Keratinocyte (primary cell): Measurements from ENCODE around the gene KIF24. TPM values are rescaled to one million over a fixed set of nuclear protein-coding genes. Genes with fewer than 3 reads are reported as not detected.

ENCODE experiments used
- DNase-seq: peaks from one replicate; pipeline ENCODE4 v3.0.0-alpha.2; 2011; ENCODE audit warnings: low read depth, missing footprints, low spot score
- FAIRE-seq: peaks from 2 replicates; lab custom pipeline; 2011; peaks lifted over from hg19 to GRCh38; lab: Jason Lieb, UNC
- H2AFZ ChIP-seq: 2 replicates; pipeline ENCODE4 v1.6.0; 2012; ENCODE audit warnings: low read length, control low read depth, inconsistent platforms; ENCODE audit not compliant: control insufficient read depth
- H3K27ac ChIP-seq: 2 replicates; pipeline ENCODE4 v1.5.1; 2011; ENCODE audit warnings: low read length; ENCODE audit not compliant: control insufficient read depth, insufficient read depth
- H3K27me3 ChIP-seq: 3 replicates; pipeline ENCODE4 v1.6.0; 2011; ENCODE audit warnings: low read length; ENCODE audit not compliant: control insufficient read depth, insufficient read depth; ENCODE audit errors: extremely low read depth
- H3K36me3 ChIP-seq, 2 experiments: 2 replicates in 1 of 2; 3 replicates in 1 of 2; pipeline ENCODE4 v1.5.1; 2011; ENCODE audit warnings: low read length in 2 of 2, mild to moderate bottlenecking in 1 of 2; ENCODE audit not compliant: control insufficient read depth in 2 of 2, insufficient read depth in 2 of 2; ENCODE audit errors: extremely low read depth in 1 of 2
- H3K4me1 ChIP-seq: 3 replicates; pipeline ENCODE4 v1.5.1; 2011; ENCODE audit warnings: low read length; ENCODE audit not compliant: control insufficient read depth, insufficient read depth; ENCODE audit errors: extremely low read depth
- H3K4me2 ChIP-seq: 3 replicates; pipeline ENCODE4 v1.6.0; 2011; ENCODE audit warnings: low read depth, low read length; ENCODE audit not compliant: control insufficient read depth, insufficient read depth; ENCODE audit errors: extremely low read depth
- H3K4me3 ChIP-seq, 3 experiments: fragments of 200-600 bp in 1 of 3; sonication (generic) in 1 of 3; 2 replicates in 2 of 3; 3 replicates in 1 of 3; pipeline ENCODE4 v1.5.1; 2011 to 2016; ENCODE audit warnings: low read length in 3 of 3, mild to moderate bottlenecking in 3 of 3, control low read depth in 2 of 3, inconsistent platforms in 1 of 3, low read depth in 1 of 3, mixed read lengths in 1 of 3, mixed run types in 1 of 3, moderate library complexity in 1 of 3; ENCODE audit not compliant: control insufficient read depth in 2 of 3, insufficient read depth in 2 of 3; ENCODE audit errors: extremely low read depth in 1 of 3
- H3K79me2 ChIP-seq: 2 replicates; pipeline ENCODE4 v1.6.0; 2012; ENCODE audit warnings: low read length; ENCODE audit not compliant: control insufficient read depth, insufficient read depth
- H3K9ac ChIP-seq: 3 replicates; pipeline ENCODE4 v1.6.0; 2011; ENCODE audit warnings: low read length; ENCODE audit not compliant: control insufficient read depth, insufficient read depth; ENCODE audit errors: extremely low read depth
- H3K9me1 ChIP-seq: 3 replicates; pipeline ENCODE4 v1.6.0; 2011; ENCODE audit warnings: low read length; ENCODE audit not compliant: control insufficient read depth, insufficient read depth; ENCODE audit errors: extremely low read depth
- H3K9me3 ChIP-seq: 2 replicates; pipeline ENCODE4 v1.5.1; 2012; ENCODE audit warnings: low read depth, low read length; ENCODE audit not compliant: control insufficient read depth
- H4K20me1 ChIP-seq: 3 replicates; pipeline ENCODE4 v1.6.0; 2011; ENCODE audit warnings: low read length; ENCODE audit not compliant: control insufficient read depth, insufficient read depth; ENCODE audit errors: extremely low read depth
- EZH2 ChIP-seq: IDR thresholded peaks from one replicate; pipeline ENCODE4 v1.6.1; 2012; ENCODE audit warnings: inconsistent platforms, mild to moderate bottlenecking, low read length, moderate library complexity
- dilution Hi-C: fragments of 300-500 bp; cut with MboI; formaldehyde crosslinking; loops from one replicate; pipeline ENCODE4 v1.7.0; 2020; ENCODE audit warnings: low sequenced_read_pairs; ENCODE audit not compliant: extremely low pct_ligation_motif_present
- polyA plus RNA-seq, 5 experiments: library from polyadenylated mRNA; depleted of rRNA in 3 of 5; stranded (reverse) in 3 of 5; stranded (forward) in 1 of 5; unstranded in 1 of 5; fragments of >200 nt; gene quantifications; 1 replicate in 1 of 5; 2 replicates in 3 of 5; 3 replicates in 1 of 5; pipeline versions ENCODE4 v1.2.1 to v1.2.3, GENCODE V29; 2011 to 2012; ENCODE audit warnings: missing spikeins in 2 of 5, low read depth in 1 of 5, low replicate concordance in 1 of 5
- small RNA-seq, 3 experiments: library from RNA; depleted of rRNA; stranded (forward); fragments of <200 nt; gene quantifications; one replicate each; pipeline ENCODE3, GENCODE V24; 2012; ENCODE audit warnings: low read depth in 3 of 3, low replicate concordance in 1 of 3; ENCODE audit not compliant: insufficient read length in 3 of 3
- TF ChIP-seq, protein P1 (sequence below), 3 experiments: IDR thresholded peaks in 1 of 3; conservative IDR thresholded peaks in 1 of 3; optimal IDR thresholded peaks in 1 of 3; 2 replicates in 2 of 3; 3 replicates in 1 of 3; pipeline versions ENCODE3 to v1.5.1; 2011; ENCODE audit warnings: low read length in 3 of 3, mild to moderate bottlenecking in 3 of 3, moderate library complexity in 2 of 3, control low read depth in 1 of 3, inconsistent platforms in 1 of 3; ENCODE audit not compliant: insufficient read depth in 2 of 3; ENCODE audit errors: extremely low read depth in 1 of 3

The KIF24 gene
- polyA plus RNA-seq, 1 donor (not counting 4 experiments of a cell fraction or from before 2014, with no cell fraction given): 1.8 TPM

DNA sequence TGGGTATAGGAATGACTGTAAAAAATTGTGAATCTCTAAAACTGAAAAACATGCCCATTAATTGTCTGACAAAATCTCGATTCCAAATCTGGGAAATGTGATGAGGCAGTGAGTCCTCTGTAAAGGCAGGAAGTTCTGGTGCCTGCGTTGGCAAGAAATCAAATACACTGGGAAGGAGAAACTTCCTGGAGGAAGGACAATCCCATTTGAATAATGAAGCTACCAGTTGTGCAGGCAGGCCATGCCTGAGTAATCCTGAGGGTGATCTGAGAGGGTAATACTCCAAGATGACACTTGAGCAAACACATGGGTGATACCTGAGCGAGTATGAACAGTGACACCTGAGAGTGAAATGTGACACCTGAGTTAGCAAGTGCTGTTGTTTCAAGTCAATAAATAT is 49.7 kb downstream of the KIF24 start:
- no peak for DNase-seq
- Histone ChIP-seq H3K36me3 (no peaks in the 10 kb centered on the region), H2AFZ (no peak overlapping the region), H4K20me1 (no peaks in the 10 kb centered on the region), H3K27me3 (no peaks in the 10 kb centered on the region), H3K4me2 (no peak overlapping the region), H3K9ac (no peak overlapping the region), H3K4me1 (peaks cover 6% of the 10 kb centered on the region), H3K79me2 (no peaks in the 10 kb centered on the region), H3K27ac (no peak overlapping the region), H3K9me3 (no peaks in the 10 kb centered on the region), H3K4me3 (no peak overlapping the region), H3K9me1 (no peaks in the 10 kb centered on the region)
- peak; percentile 65 for FAIRE-seq
- TF ChIP-seq, protein P1, sequence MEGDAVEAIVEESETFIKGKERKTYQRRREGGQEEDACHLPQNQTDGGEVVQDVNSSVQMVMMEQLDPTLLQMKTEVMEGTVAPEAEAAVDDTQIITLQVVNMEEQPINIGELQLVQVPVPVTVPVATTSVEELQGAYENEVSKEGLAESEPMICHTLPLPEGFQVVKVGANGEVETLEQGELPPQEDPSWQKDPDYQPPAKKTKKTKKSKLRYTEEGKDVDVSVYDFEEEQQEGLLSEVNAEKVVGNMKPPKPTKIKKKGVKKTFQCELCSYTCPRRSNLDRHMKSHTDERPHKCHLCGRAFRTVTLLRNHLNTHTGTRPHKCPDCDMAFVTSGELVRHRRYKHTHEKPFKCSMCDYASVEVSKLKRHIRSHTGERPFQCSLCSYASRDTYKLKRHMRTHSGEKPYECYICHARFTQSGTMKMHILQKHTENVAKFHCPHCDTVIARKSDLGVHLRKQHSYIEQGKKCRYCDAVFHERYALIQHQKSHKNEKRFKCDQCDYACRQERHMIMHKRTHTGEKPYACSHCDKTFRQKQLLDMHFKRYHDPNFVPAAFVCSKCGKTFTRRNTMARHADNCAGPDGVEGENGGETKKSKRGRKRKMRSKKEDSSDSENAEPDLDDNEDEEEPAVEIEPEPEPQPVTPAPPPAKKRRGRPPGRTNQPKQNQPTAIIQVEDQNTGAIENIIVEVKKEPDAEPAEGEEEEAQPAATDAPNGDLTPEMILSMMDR (optimal IDR thresholded peaks at IDR 0.05 in 1 of 3, IDR thresholded peaks at IDR 0.05 in 1 of 3, conservative IDR thresholded peaks at IDR 0.05 in 1 of 3; ENCODE audit: extremely low read depth in 1 of 3, insufficient read depth in 2 of 3, low read length in 3 of 3): no peak
- no peak for TF ChIP-seq EZH2
- dilution Hi-C loops: no loop called here

Small RNA genes lying within 50 kb of the gene (small RNA-seq; reads per million reads assigned to genes)
- 0 to 0.75 (median 0) reads per million in 3 experiments for gene RNU2-50P

Other genes starting within 250 kb of the KIF24 start
- 27.5 to 34.0 TPM (median 33.0 TPM) in 3 replicates for gene DCAF12, start 202.6 kb downstream of the KIF24 start, polyA plus RNA-seq
- gene UBAP1, start 150.2 kb downstream of the KIF24 start, polyA plus RNA-seq: 81.8 to 99.5 TPM (median 85.1 TPM) in 3 replicates
- 33.4 to 35.3 TPM (median 33.6 TPM) in 3 replicates for gene NUDT2, start 301 bp upstream of the KIF24 start, polyA plus RNA-seq
- gene MYORG, start 47.6 kb upstream of the KIF24 start, polyA plus RNA-seq: 3.1 to 4.6 TPM (median 3.7 TPM) in 3 replicates
- 8.9 to 10.6 TPM (median 9.2 TPM) in 3 replicates for gene FAM219A, start 129.3 kb upstream of the KIF24 start, polyA plus RNA-seq
- gene DNAI1, start 129.5 kb upstream of the KIF24 start, polyA plus RNA-seq: 0.08 TPM in 1 of 3 replicates, not detected in the others
- 0.06 TPM in 1 of 3 replicates, not detected in the others for gene ENHO, start 193.7 kb upstream of the KIF24 start, polyA plus RNA-seq